ENCODE data around the gene MAJIN. TPM values are rescaled to one million over a fixed set of nuclear protein-coding genes. Genes with fewer than 3 reads are reported as not detected.

Gene MAJIN
- total RNA-seq, 1 donor from 2014 or later: not detected

GRCh38 chr11:64915376-64915887 is 56.5 kb downstream of the MAJIN start:
- Histone ChIP-seq H3K36me3 (peaks cover 40% of the 10 kb centered on the region), H3K4me1 (peaks cover 25% of the 10 kb centered on the region), H3K9me3 (no peaks in the 10 kb centered on the region), H3K27me3 (ENCODE audit: low read depth) (no peaks in the 10 kb centered on the region), H3K27ac (peak overlapping the region; percentile 90), H3K4me3 (peak overlapping the region; percentile 95)
- ATAC-seq: no peak
- TF ChIP-seq, protein P1, sequence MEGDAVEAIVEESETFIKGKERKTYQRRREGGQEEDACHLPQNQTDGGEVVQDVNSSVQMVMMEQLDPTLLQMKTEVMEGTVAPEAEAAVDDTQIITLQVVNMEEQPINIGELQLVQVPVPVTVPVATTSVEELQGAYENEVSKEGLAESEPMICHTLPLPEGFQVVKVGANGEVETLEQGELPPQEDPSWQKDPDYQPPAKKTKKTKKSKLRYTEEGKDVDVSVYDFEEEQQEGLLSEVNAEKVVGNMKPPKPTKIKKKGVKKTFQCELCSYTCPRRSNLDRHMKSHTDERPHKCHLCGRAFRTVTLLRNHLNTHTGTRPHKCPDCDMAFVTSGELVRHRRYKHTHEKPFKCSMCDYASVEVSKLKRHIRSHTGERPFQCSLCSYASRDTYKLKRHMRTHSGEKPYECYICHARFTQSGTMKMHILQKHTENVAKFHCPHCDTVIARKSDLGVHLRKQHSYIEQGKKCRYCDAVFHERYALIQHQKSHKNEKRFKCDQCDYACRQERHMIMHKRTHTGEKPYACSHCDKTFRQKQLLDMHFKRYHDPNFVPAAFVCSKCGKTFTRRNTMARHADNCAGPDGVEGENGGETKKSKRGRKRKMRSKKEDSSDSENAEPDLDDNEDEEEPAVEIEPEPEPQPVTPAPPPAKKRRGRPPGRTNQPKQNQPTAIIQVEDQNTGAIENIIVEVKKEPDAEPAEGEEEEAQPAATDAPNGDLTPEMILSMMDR (IDR thresholded peaks at IDR 0.05): no peak
- no peak for DNase-seq
- intact Hi-C loops (cut with DNase I): no loop called here

- intact Hi-C loops (cut with DNase I): no loop called here
- Histone ChIP-seq H3K36me3 (peaks cover 53% of the 10 kb centered on the region), H3K27ac (no peak overlapping the region), H3K27me3 (ENCODE audit: low read depth) (no peaks in the 10 kb centered on the region), H3K4me1 (peaks cover 25% of the 10 kb centered on the region), H3K9me3 (no peaks in the 10 kb centered on the region), H3K4me3 (no peak overlapping the region)
- no peak for DNase-seq
- no peak for ATAC-seq
- TF ChIP-seq, protein P1 (IDR thresholded peaks at IDR 0.05): no peak
These were observed 57.8 kb downstream of the MAJIN start for GRCh38 chr11:64914123-64914522.

- Histone ChIP-seq H3K27ac (no peak overlapping the region), H3K36me3 (peaks cover 62% of the 10 kb centered on the region), H3K9me3 (no peaks in the 10 kb centered on the region), H3K27me3 (ENCODE audit: low read depth) (no peaks in the 10 kb centered on the region), H3K4me1 (peaks cover 21% of the 10 kb centered on the region), H3K4me3 (no peak overlapping the region)
- ATAC-seq (no peak), DNase-seq (no peak)
- intact Hi-C loops (cut with DNase I): no loop called here
- TF ChIP-seq, protein P1 (IDR thresholded peaks at IDR 0.05): no peak
These were observed 58.7 kb downstream of the MAJIN start for GRCh38 chr11:64913171-64913727.

GRCh38 chr11:64911689-64912088 is 60.2 kb downstream of the MAJIN start:
- Histone ChIP-seq H3K27me3 (ENCODE audit: low read depth) (no peaks in the 10 kb centered on the region), H3K9me3 (no peaks in the 10 kb centered on the region), H3K36me3 (peaks cover 78% of the 10 kb centered on the region), H3K27ac (no peak overlapping the region), H3K4me1 (peaks cover 14% of the 10 kb centered on the region), H3K4me3 (no peak overlapping the region)
- intact Hi-C loops (cut with DNase I): no loop called here
- ATAC-seq: no peak
- DNase-seq: no peak
- TF ChIP-seq, protein P1 (IDR thresholded peaks at IDR 0.05): no peak

GRCh38 chr11:64911142-64911541 is 60.8 kb downstream of the MAJIN start:
- Histone ChIP-seq H3K27ac (no peak overlapping the region), H3K36me3 (peaks cover 83% of the 10 kb centered on the region), H3K9me3 (no peaks in the 10 kb centered on the region), H3K4me1 (peaks cover 11% of the 10 kb centered on the region), H3K4me3 (no peak overlapping the region), H3K27me3 (ENCODE audit: low read depth) (no peaks in the 10 kb centered on the region)
- DNase-seq (no peak), ATAC-seq (no peak)
- intact Hi-C loops (cut with DNase I): no loop called here
- TF ChIP-seq, protein P1 (IDR thresholded peaks at IDR 0.05): no peak
